Astrocyte (in vitro differentiated cells and primary cell): ENCODE measurements around the gene LEFTY2.

Source experiments
- CTCF ChIP-seq: IDR thresholded peaks from 2 replicates; pipeline ENCODE4 v1.5.1; 2011; ENCODE audit warnings: low read depth, mild to moderate bottlenecking, inconsistent platforms, low read length, moderate library complexity; ENCODE audit not compliant: insufficient read depth
- EZH2 ChIP-seq: IDR thresholded peaks from 2 replicates; pipeline ENCODE4 v1.6.1; 2012; ENCODE audit warnings: mild to moderate bottlenecking, low read length, inconsistent platforms; ENCODE audit not compliant: insufficient read depth

DNA sequence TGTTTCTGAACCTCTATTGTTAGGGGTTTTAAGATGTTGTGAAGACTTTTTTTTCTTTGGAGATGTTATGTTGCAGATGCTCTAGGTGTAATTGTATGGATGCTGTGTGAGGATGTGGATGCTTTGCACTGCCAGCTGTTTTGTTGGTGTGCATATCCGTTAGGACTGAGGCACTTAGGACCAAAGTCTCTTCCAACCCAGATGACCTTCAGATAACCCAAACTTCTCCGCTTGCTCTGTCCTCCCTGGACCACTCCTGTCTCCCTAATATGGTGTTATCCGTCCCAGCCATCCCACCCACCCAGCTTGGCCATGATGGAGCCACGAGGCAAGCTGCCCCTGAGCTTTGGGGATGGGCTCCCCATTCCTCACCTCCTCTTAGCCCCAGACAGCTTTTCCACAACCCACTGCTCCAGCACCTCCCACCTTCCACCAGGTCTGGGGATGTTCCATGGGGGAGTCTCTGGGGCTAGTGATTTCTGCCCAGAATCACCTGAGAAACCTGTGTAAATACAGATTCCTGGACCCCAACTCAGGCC lies 5.1 kb upstream of the LEFTY2 start:
- TF ChIP-seq CTCF (no peak), EZH2 (no peak)
